ENCODE measurements around the gene GPAM. TPM values are rescaled to one million over a fixed set of nuclear protein-coding genes. Genes with fewer than 3 reads are reported as not detected.

The GPAM gene
- polyA plus RNA-seq, 3 donors = 0.37 to 1.3 (median 0.59) TPM

- Histone ChIP-seq H3K4me3 (replicated peaks in 1 of 3; ENCODE audit: low read depth in 2 of 3, low read length in 3 of 3) (no peak overlapping the region), H3K4me1 (ENCODE audit: control insufficient read depth in 1 of 2, insufficient read depth in 2 of 2, low read length in 2 of 2) (no peaks in the 10 kb centered on the region), H3K9ac (ENCODE audit: insufficient read depth, low read length, poor library complexity, severe bottlenecking) (no peak overlapping the region), H3K9me3 (replicated peaks in 1 of 2; ENCODE audit: control insufficient read depth in 1 of 2, insufficient read depth in 1 of 2, low read length in 2 of 2) (no peaks in the 10 kb centered on the region), H3K36me3 (replicated peaks in 1 of 2; ENCODE audit: control insufficient read depth in 1 of 2, insufficient read depth in 2 of 2, low read length in 2 of 2) (no peaks in the 10 kb centered on the region), H3K27ac (ENCODE audit: low read depth in 1 of 2, low read length in 2 of 2) (no peak overlapping the region), H2AFZ (ENCODE audit: insufficient read depth, low read depth, low read length, poor library complexity, severe bottlenecking) (no peak overlapping the region), H3K79me2 (ENCODE audit: insufficient read depth, low read length) (no peaks in the 10 kb centered on the region), H4K20me1 (ENCODE audit: insufficient read depth, low read length) (no peaks in the 10 kb centered on the region), H3K27me3 (ENCODE audit: control insufficient read depth in 2 of 2, insufficient read depth in 2 of 2, low read length in 2 of 2) (no peaks in the 10 kb centered on the region), H3K4me2 (replicated peaks; ENCODE audit: extremely low read depth, low read length, poor library complexity, severe bottlenecking) (no peak overlapping the region)
- no peaks in the 10 kb centered on the region for H3K36me3 Mint-ChIP-seq
- TF ChIP-seq, protein P1, sequence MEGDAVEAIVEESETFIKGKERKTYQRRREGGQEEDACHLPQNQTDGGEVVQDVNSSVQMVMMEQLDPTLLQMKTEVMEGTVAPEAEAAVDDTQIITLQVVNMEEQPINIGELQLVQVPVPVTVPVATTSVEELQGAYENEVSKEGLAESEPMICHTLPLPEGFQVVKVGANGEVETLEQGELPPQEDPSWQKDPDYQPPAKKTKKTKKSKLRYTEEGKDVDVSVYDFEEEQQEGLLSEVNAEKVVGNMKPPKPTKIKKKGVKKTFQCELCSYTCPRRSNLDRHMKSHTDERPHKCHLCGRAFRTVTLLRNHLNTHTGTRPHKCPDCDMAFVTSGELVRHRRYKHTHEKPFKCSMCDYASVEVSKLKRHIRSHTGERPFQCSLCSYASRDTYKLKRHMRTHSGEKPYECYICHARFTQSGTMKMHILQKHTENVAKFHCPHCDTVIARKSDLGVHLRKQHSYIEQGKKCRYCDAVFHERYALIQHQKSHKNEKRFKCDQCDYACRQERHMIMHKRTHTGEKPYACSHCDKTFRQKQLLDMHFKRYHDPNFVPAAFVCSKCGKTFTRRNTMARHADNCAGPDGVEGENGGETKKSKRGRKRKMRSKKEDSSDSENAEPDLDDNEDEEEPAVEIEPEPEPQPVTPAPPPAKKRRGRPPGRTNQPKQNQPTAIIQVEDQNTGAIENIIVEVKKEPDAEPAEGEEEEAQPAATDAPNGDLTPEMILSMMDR (IDR thresholded peaks at IDR 0.05) = no peak
- H3K27me3 Mint-ChIP-seq (ENCODE audit: low read depth in 3 of 3) = peaks cover 0 to 7% (median 2%) of the 10 kb centered on the region in 3 donors
- H3K27ac Mint-ChIP-seq = peak overlapping the region in 2 of 7 donors; percentile 34 to 57
- WGBS (ENCODE audit: insufficient coverage) = 72% methylated on average over 9 of the region's 11 CpGs
- no peak overlapping the region for H3K4me3 Mint-ChIP-seq
- no peaks in the 10 kb centered on the region for H3K4me1 Mint-ChIP-seq
- intact Hi-C loops (cut with micrococcal nuclease) = no loop called here
- H3K9me3 Mint-ChIP-seq = peaks cover 0 to 3% (median 0%) of the 10 kb centered on the region in 7 donors
- no peak for DNase-seq
Observed at GRCh38 chr10:112131346-112131745, 52.2 kb downstream of the GPAM start.

DNA sequence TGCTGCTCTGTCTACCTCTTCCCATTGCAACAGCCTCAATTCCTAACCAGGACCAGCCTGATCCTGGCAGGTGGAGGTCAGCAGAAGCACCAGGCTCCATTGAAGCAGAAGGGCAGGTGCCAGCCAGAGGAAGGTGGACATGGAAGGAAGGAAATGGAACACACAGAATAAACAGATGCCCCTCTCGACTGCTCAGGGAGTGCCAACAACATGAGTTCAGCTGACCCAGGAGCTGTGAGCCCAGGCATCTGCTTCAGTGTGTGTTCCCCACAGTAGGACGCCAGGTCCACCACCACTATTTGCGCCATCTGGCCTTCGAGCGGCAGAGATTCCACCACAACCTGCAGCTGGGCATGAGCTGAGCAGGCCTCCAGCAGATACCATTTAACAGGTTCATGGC, 56.7 kb downstream of the GPAM start:
- Histone ChIP-seq H3K36me3 (replicated peaks in 1 of 2; ENCODE audit: control insufficient read depth in 1 of 2, insufficient read depth in 2 of 2, low read length in 2 of 2) (no peaks in the 10 kb centered on the region), H3K9ac (ENCODE audit: insufficient read depth, low read length, poor library complexity, severe bottlenecking) (no peak overlapping the region), H3K27me3 (ENCODE audit: control insufficient read depth in 2 of 2, insufficient read depth in 2 of 2, low read length in 2 of 2) (no peaks in the 10 kb centered on the region), H3K4me3 (replicated peaks in 1 of 3; ENCODE audit: low read depth in 2 of 3, low read length in 3 of 3) (no peak overlapping the region), H3K9me3 (replicated peaks in 1 of 2; ENCODE audit: control insufficient read depth in 1 of 2, insufficient read depth in 1 of 2, low read length in 2 of 2) (no peaks in the 10 kb centered on the region), H3K27ac (ENCODE audit: low read depth in 1 of 2, low read length in 2 of 2) (no peak overlapping the region), H3K79me2 (ENCODE audit: insufficient read depth, low read length) (no peaks in the 10 kb centered on the region), H4K20me1 (ENCODE audit: insufficient read depth, low read length) (no peaks in the 10 kb centered on the region), H2AFZ (ENCODE audit: insufficient read depth, low read depth, low read length, poor library complexity, severe bottlenecking) (no peak overlapping the region), H3K4me1 (ENCODE audit: control insufficient read depth in 1 of 2, insufficient read depth in 2 of 2, low read length in 2 of 2) (no peaks in the 10 kb centered on the region), H3K4me2 (replicated peaks; ENCODE audit: extremely low read depth, low read length, poor library complexity, severe bottlenecking) (no peak overlapping the region)
- Mint-ChIP-seq H3K36me3 (no peaks in the 10 kb centered on the region), H3K4me1 (no peaks in the 10 kb centered on the region), H3K27me3 (ENCODE audit: low read depth in 3 of 3) (peaks cover 2 to 4% (median 3%) of the 10 kb centered on the region in 3 donors), H3K4me3 (no peak overlapping the region), H3K27ac (no peak overlapping the region), H3K9me3 (peaks cover 0 to 3% (median 0%) of the 10 kb centered on the region in 7 donors)
- no peak for DNase-seq
- TF ChIP-seq, protein P1 (IDR thresholded peaks at IDR 0.05) = no peak
- 92% methylated on average over 5 of the region's 5 CpGs for WGBS (ENCODE audit: insufficient coverage)
- intact Hi-C loops (cut with micrococcal nuclease) = no loop called here

Measured in CD14-positive monocyte (primary cell).